Calu3 (cell line): Measurements from ENCODE around the gene GAS6. TPM values are rescaled to one million over a fixed set of nuclear protein-coding genes. Genes with fewer than 3 reads are reported as not detected.

Source experiments
- BruUV-seq: library from RNA; stranded (reverse); fragments of 400-500 nt; replicated peaks from 2 replicates; lab custom pipeline; 2021; lab: Mats Ljungman, UMichigan
- CTCF ChIA-PET: fragments of 300-600 bp; sonication (Branson Sonifier 250); formaldehyde crosslinking; loops from one replicate; lab custom pipeline; 2022; ENCODE audit warnings: antibody characterized with exemption; lab: Charles Lee
- DNase-seq: peaks from one replicate; pipeline ENCODE4 v3.0.0; 2022
- H3K27ac Mint-ChIP-seq: one replicate; pipeline ENCODE4 v1.8.0; 2022; ENCODE audit warnings: mixed read lengths; ENCODE audit not compliant: unreplicated experiment
- H3K27me3 Mint-ChIP-seq: one replicate; pipeline ENCODE4 v1.8.0; 2022; ENCODE audit warnings: mixed read lengths; ENCODE audit not compliant: unreplicated experiment
- H3K36me3 Mint-ChIP-seq: one replicate; pipeline ENCODE4 v1.8.0; 2022; ENCODE audit warnings: mild to moderate bottlenecking, moderate library complexity, mixed read lengths; ENCODE audit not compliant: insufficient read depth, unreplicated experiment
- H3K4me1 Mint-ChIP-seq: one replicate; pipeline ENCODE4 v1.8.0; 2022; ENCODE audit warnings: mild to moderate bottlenecking, low read depth, mixed read lengths; ENCODE audit not compliant: unreplicated experiment
- H3K4me3 Mint-ChIP-seq: one replicate; pipeline ENCODE4 v1.8.0; 2022; ENCODE audit warnings: mild to moderate bottlenecking, low read depth, moderate library complexity, mixed read lengths; ENCODE audit not compliant: unreplicated experiment
- H3K9me3 Mint-ChIP-seq: one replicate; pipeline ENCODE4 v1.8.0; 2022; ENCODE audit warnings: low read depth, mixed read lengths; ENCODE audit not compliant: unreplicated experiment
- CTCF ChIP-seq: fragments of 200-600 bp; IDR thresholded peaks from one replicate; pipeline ENCODE4 v1.8.0; 2022; ENCODE audit warnings: antibody characterized with exemption; ENCODE audit not compliant: unreplicated experiment
- intact Hi-C: fragments of 100-400 bp; cut with micrococcal nuclease; formaldehyde crosslinking; loops from one replicate; pipeline ENCODE4 v1.10.0; 2022; ENCODE audit not compliant: unreplicated experiment
- total RNA-seq: library from RNA; stranded (reverse); gene quantifications from 2 replicates; pipeline ENCODE4 v1.2.3, GENCODE V29; 2022

GAS6 gene
- total RNA-seq, 1 experiment from 2014 or later: 0.42 TPM

- H3K36me3 Mint-ChIP-seq: no peaks in the 10 kb centered on the region
- intact Hi-C loops: no loop called here
- H3K27ac Mint-ChIP-seq: no peak overlapping the region
- no peak overlapping the region for H3K4me3 Mint-ChIP-seq
- BruUV-seq: no TSS peak
- no peaks in the 10 kb centered on the region for H3K4me1 Mint-ChIP-seq
- no peak for TF ChIP-seq CTCF
- no peaks in the 10 kb centered on the region for H3K27me3 Mint-ChIP-seq
- DNase-seq: no peak
- CTCF ChIA-PET: no interaction called here
- no peaks in the 10 kb centered on the region for H3K9me3 Mint-ChIP-seq
Measured at GRCh38 chr13:113822266-113822665, 41.6 kb downstream of the GAS6 start.

- no peak for DNase-seq
- no peak overlapping the region for H3K4me3 Mint-ChIP-seq
- CTCF ChIA-PET: no interaction called here
- no peaks in the 10 kb centered on the region for H3K4me1 Mint-ChIP-seq
- H3K27ac Mint-ChIP-seq: no peak overlapping the region
- H3K36me3 Mint-ChIP-seq: no peaks in the 10 kb centered on the region
- intact Hi-C loops: no loop called here
- no peaks in the 10 kb centered on the region for H3K27me3 Mint-ChIP-seq
- H3K9me3 Mint-ChIP-seq: no peaks in the 10 kb centered on the region
- BruUV-seq: no TSS peak
- TF ChIP-seq CTCF: no peak
Measured at GRCh38 chr13:113821847-113822246, 42.0 kb downstream of the GAS6 start.

GRCh38 chr13:113820813-113821651 lies 42.8 kb downstream of the GAS6 start:
- DNase-seq: no peak
- Mint-ChIP-seq H3K9me3 (no peaks in the 10 kb centered on the region), H3K36me3 (no peaks in the 10 kb centered on the region), H3K4me3 (no peak overlapping the region), H3K27ac (no peak overlapping the region), H3K4me1 (no peaks in the 10 kb centered on the region), H3K27me3 (no peaks in the 10 kb centered on the region)
- BruUV-seq: no TSS peak
- TF ChIP-seq CTCF: no peak
- CTCF ChIA-PET: no interaction called here
- intact Hi-C loops: no loop called here

- no TSS peak for BruUV-seq
- no peaks in the 10 kb centered on the region for H3K9me3 Mint-ChIP-seq
- no peak for TF ChIP-seq CTCF
- no peaks in the 10 kb centered on the region for H3K27me3 Mint-ChIP-seq
- no peak for DNase-seq
- no peaks in the 10 kb centered on the region for H3K4me1 Mint-ChIP-seq
- peaks cover 5% of the 10 kb centered on the region for H3K36me3 Mint-ChIP-seq
- CTCF ChIA-PET: no interaction called here
- H3K27ac Mint-ChIP-seq: no peak overlapping the region
- intact Hi-C loops: no loop called here
- no peak overlapping the region for H3K4me3 Mint-ChIP-seq
Measured at GRCh38 chr13:113819731-113820715, 43.9 kb downstream of the GAS6 start.
